ENCODE data around the gene HHLA2.

DNA sequence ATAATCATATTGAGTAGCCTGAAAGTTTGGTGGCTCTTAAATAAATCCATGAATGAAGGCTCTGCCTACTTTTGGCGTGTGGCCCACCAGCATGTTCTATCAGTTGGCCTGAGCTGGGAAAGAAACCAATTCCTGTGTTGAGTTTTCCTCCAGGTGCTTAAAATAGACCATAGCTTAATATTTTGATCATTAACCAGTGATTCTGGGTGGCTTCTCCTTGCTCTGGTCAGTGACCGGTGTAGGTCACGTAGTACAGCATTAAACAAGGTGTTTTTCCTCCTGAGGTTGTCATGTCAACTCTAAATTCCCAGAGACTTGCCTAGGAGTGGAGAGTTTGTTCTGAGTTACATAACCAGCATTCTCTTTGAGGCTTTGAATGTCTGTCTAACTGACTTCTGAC is 1.3 kb downstream of the HHLA2 start:
- TF ChIP-seq POLR2A (IDR thresholded peaks at IDR 0.05; ENCODE audit: extremely low read depth, insufficient read length) (no peak), MYC (IDR thresholded peaks at IDR 0.05; ENCODE audit: low read depth, low read length) (no peak)
- TF ChIP-seq, protein P1, sequence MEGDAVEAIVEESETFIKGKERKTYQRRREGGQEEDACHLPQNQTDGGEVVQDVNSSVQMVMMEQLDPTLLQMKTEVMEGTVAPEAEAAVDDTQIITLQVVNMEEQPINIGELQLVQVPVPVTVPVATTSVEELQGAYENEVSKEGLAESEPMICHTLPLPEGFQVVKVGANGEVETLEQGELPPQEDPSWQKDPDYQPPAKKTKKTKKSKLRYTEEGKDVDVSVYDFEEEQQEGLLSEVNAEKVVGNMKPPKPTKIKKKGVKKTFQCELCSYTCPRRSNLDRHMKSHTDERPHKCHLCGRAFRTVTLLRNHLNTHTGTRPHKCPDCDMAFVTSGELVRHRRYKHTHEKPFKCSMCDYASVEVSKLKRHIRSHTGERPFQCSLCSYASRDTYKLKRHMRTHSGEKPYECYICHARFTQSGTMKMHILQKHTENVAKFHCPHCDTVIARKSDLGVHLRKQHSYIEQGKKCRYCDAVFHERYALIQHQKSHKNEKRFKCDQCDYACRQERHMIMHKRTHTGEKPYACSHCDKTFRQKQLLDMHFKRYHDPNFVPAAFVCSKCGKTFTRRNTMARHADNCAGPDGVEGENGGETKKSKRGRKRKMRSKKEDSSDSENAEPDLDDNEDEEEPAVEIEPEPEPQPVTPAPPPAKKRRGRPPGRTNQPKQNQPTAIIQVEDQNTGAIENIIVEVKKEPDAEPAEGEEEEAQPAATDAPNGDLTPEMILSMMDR (IDR thresholded peaks at IDR 0.05; ENCODE audit: low read depth, low read length): no peak
- TF ChIP-seq, protein P2, sequence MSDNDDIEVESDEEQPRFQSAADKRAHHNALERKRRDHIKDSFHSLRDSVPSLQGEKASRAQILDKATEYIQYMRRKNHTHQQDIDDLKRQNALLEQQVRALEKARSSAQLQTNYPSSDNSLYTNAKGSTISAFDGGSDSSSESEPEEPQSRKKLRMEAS (IDR thresholded peaks at IDR 0.05; ENCODE audit: low read depth, low read length): no peak

Measured in NB4 (cell line).